Loucy (cell line): ENCODE measurements around the gene PDE4D.

Source experiments
- CTCF ChIP-seq: fragments of 200-600 bp; sonication (generic); conservative IDR thresholded peaks from 2 replicates; pipeline ENCODE4 v1.5.1; 2014; ENCODE audit warnings: mild to moderate bottlenecking, antibody characterized with exemption, low read length
- EZH2phosphoT487 ChIP-seq: fragments of 200-600 bp; IDR thresholded peaks from 2 replicates; pipeline ENCODE4 v1.6.1; 2018; ENCODE audit warnings: antibody characterized with exemption, mild to moderate bottlenecking, moderate library complexity, borderline replicate concordance

- TF ChIP-seq CTCF (no peak), EZH2phosphoT487 (no peak)
These were observed 60.1 kb downstream of the PDE4D start for GRCh38 chr5:59833448-59833847.
